Adrenal gland (tissue), 12 donors: ENCODE results near the gene MACROD2. TPM values are rescaled to one million over a fixed set of nuclear protein-coding genes. Genes with fewer than 3 reads are reported as not detected.

ENCODE experiments used
- DNase-seq, 7 donors: peaks; one replicate each; pipeline ENCODE4 v3.0.0-alpha.2; 2019 to 2020
- H3K27ac ChIP-seq, 5 donors: fragments of 200-600 bp; sonication (generic) in 4 of 5; 1 replicate in 3 of 5; 2 replicates in 2 of 5; pipeline versions ENCODE4 v1.5.1 to v1.8.0; 2016 to 2020; ENCODE audit warnings: mild to moderate bottlenecking in 1 of 5
- H3K27me3 ChIP-seq: fragments of 200-600 bp; 2 replicates; pipeline ENCODE4 v1.8.0; 2021
- H3K36me3 ChIP-seq, 2 donors: fragments of 200-600 bp; replicated peaks in 1 of 2; 1 replicate in 1 of 2; 2 replicates in 1 of 2; pipeline versions ENCODE4 v1.5.1 to v1.8.0; 2018 to 2022
- H3K4me1 ChIP-seq, 2 donors: fragments of 200-600 bp; replicated peaks in 1 of 2; 1 replicate in 1 of 2; 2 replicates in 1 of 2; pipeline versions ENCODE4 v1.5.1 to v1.8.0; 2018 to 2021
- H3K4me3 ChIP-seq, 4 donors: fragments of 200-600 bp; sonication (generic) in 3 of 4; one replicate each; pipeline ENCODE4 v1.5.1; 2016 to 2018
- H3K9me3 ChIP-seq, 3 donors: fragments of 200-600 bp; sonication (generic) in 1 of 3; replicated peaks in 1 of 3; 1 replicate in 2 of 3; 2 replicates in 1 of 3; pipeline versions ENCODE4 v1.5.1 to v1.8.0; 2016 to 2021
- CTCF ChIP-seq, 6 experiments: fragments of 450-650 bp in 4 of 6; fragments of 200-600 bp in 2 of 6; sonication (generic) in 1 of 6; IDR thresholded peaks; 1 replicate in 5 of 6; 2 replicates in 1 of 6; pipeline versions ENCODE4 v1.5.1 to v1.8.0; 2016 to 2021; ENCODE audit warnings: antibody characterized with exemption in 6 of 6, mild to moderate bottlenecking in 2 of 6, moderate library complexity in 1 of 6
- POLR2A ChIP-seq, 2 donors: fragments of 450-650 bp; IDR thresholded peaks; one replicate each; pipeline ENCODE4 v1.6.1; 2017; ENCODE audit warnings: antibody characterized with exemption in 2 of 2, mild to moderate bottlenecking in 2 of 2, moderate library complexity in 1 of 2
- WGBS, 4 donors: extraction: QIAGEN DNeasy Blood & Tissue Kit in 2 of 4; methylation state at CpG; one replicate each; pipeline versions ENCODE4 v1.1.5 to v1.1.7; 2013 to 2017; 5-methylcytosine and 5-hydroxymethylcytosine counted together
- intact Hi-C, 2 donors: fragments of 100-400 bp; cut with DNase I; formaldehyde crosslinking; loops; one replicate each; pipeline versions ENCODE4 v1.14.1 to v1.15.0; 2022 to 2023
- polyA plus RNA-seq, 3 donors: library from polyadenylated mRNA; stranded (reverse); fragments of 200-250 nt in 2 of 3; fragments of 350-450 nt in 1 of 3; fragmentation: Illumina TruSeq in 1 of 3; extraction: RNeasy Lipid Tissue Mini Kit (QIAGEN cat#74804) in 1 of 3; gene quantifications; one replicate each; pipeline ENCODE4 v1.2.3, GENCODE V29; 2013 to 2014
- total RNA-seq, 9 donors: library from RNA; depleted of rRNA in 4 of 9; stranded (reverse); fragments of >200 nt in 4 of 9; fragments of 120-200 nt in 1 of 9; fragmentation: NEBNext Ultra II Directional in 1 of 9; extraction: Animal tissue kit (Norgen Biotek cat#: 25700) in 1 of 9; gene quantifications; one replicate each; pipeline versions ENCODE4 v1.1.0 to v1.2.4, GENCODE V29; 2013 to 2023
- donor health status: healthy with polysubstance abuse.
- donor health status: Bipolar disorder and iron deficiency.
- donor health status: DM: yes; HTN: yes; CAD: no.
- donor health status: DM: no; HTN: no; CAD: no.
- donor health status: DM: no; HTN: no; CAD: no.
- donor health status: DM: yes; HTN: yes; CAD: no.

MACROD2 gene
- total and polyA plus RNA-seq, 12 donors = 1.1 to 21.2 (median 6.4) TPM

- no peaks in the 10 kb centered on the region for H3K4me1 ChIP-seq
- no peak overlapping the region for H3K4me3 ChIP-seq
- H3K36me3 ChIP-seq = no peaks in the 10 kb centered on the region
- no peak for TF ChIP-seq CTCF (IDR thresholded peaks at IDR 0.05)
- TF ChIP-seq POLR2A (IDR thresholded peaks at IDR 0.05) = no peak
- H3K27me3 ChIP-seq = no peaks in the 10 kb centered on the region
- intact Hi-C loops = no loop called here
- H3K9me3 ChIP-seq = no peaks in the 10 kb centered on the region
- DNase-seq = no peak
- no peak overlapping the region for H3K27ac ChIP-seq
These were observed 746.3 kb downstream of the MACROD2 start for GRCh38 chr20:14741616-14742015.

DNA sequence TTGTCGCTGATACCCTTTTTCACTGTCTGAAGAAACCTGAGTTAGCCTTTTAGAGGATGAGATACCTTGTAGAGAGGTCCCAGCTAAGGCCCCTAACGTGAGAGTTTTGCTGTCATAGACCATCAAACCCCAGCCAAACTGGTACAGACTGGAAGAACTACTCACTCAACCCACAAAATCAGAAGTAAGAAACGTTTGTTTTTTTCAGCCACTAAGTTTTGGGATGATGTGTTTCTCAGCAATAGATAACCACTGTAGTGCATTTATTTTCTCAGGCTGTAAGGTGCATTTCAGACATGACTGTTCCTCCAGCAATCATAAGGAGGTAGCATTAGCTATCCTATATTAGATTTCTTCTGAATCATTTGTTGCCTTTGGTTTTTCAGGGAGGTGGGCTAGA lies 749.4 kb downstream of the MACROD2 start:
- no peaks in the 10 kb centered on the region for H3K4me1 ChIP-seq

DNA sequence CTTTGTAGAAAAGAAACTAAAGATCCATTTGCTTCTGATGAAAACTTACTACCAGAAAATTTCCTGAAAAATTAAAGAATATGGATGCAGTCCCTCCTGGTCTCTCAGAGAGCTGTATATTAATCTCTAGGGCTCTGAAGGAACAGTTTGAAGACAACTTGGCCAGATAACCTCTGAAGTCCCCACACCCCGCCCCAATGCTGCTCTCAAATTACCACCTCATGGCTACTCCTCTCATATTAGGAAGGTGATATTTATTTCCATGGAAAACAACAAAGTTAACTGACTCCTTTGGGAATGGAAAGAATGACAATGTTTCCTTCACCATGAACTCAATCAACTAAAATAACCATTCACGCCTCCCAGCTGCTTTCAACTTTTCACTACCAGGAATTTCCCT lies 750.5 kb downstream of the MACROD2 start:
- H3K27ac ChIP-seq = no peak overlapping the region
- no peaks in the 10 kb centered on the region for H3K4me1 ChIP-seq
- intact Hi-C loops = no loop called here
- H3K9me3 ChIP-seq = no peaks in the 10 kb centered on the region
- H3K36me3 ChIP-seq = no peaks in the 10 kb centered on the region
- WGBS, 4 donors = 81 to 88% (median 82%) methylated on average over 2 of the region's 2 CpGs
- DNase-seq = no peak
- no peak overlapping the region for H3K4me3 ChIP-seq
- no peaks in the 10 kb centered on the region for H3K27me3 ChIP-seq
- no peak for TF ChIP-seq CTCF (IDR thresholded peaks at IDR 0.05)
- TF ChIP-seq POLR2A (IDR thresholded peaks at IDR 0.05) = no peak

More for the DNA sequence above, 749.4 kb downstream of the MACROD2 start:
- H3K27ac ChIP-seq = no peak overlapping the region
- no peak for DNase-seq
- 49 to 53% (median 52%) methylated on average over 3 of the region's 3 CpGs for WGBS, 4 donors
- H3K36me3 ChIP-seq = no peaks in the 10 kb centered on the region
- H3K4me3 ChIP-seq = no peak overlapping the region
- no peaks in the 10 kb centered on the region for H3K27me3 ChIP-seq
- TF ChIP-seq CTCF (IDR thresholded peaks at IDR 0.05) (no peak), POLR2A (IDR thresholded peaks at IDR 0.05) (no peak)
- H3K9me3 ChIP-seq = no peaks in the 10 kb centered on the region
- intact Hi-C loops = no loop called here

DNA sequence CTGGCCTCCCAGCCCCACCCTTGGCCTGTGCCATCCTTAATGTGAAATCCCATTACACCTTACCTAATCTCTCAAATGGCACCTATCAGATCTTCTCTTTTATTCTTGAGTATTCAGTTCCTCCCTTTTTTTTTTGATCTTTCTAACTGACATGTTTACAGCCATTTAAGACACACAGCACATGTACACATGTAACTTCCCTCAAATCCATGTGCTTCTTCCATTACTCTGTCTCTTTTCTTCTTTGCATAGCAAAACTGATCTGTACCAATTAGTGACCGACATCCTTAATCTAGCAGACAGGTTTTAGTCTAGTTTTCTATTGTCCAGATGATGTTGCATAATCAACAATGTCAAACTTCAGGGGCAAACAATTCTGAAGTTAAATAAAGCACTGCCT lies 755.9 kb downstream of the MACROD2 start:
- no peak for DNase-seq
- Histone ChIP-seq H3K4me3 (no peak overlapping the region), H3K9me3 (no peaks in the 10 kb centered on the region), H3K4me1 (no peaks in the 10 kb centered on the region), H3K27me3 (no peaks in the 10 kb centered on the region), H3K27ac (no peak overlapping the region), H3K36me3 (no peaks in the 10 kb centered on the region)
- 84 to 98% (median 93%) methylated on average over 1 of the region's 1 CpG for WGBS, 4 donors
- intact Hi-C loops = no loop called here
- no peak for TF ChIP-seq CTCF (IDR thresholded peaks at IDR 0.05)
